Ishikawa (cell line): Measurements from ENCODE around the gene TMEM80.

Experiments used
- CEBPB ChIP-seq: IDR thresholded peaks from 2 replicates; pipeline ENCODE4 v1.6.1; 2012
- CREB1 ChIP-seq: IDR thresholded peaks from 2 replicates; pipeline ENCODE4 v1.6.1; 2012; ENCODE audit warnings: low read depth
- EGR1 ChIP-seq: IDR thresholded peaks from 2 replicates; pipeline ENCODE4 v1.6.1; 2012
- EP300 ChIP-seq: IDR thresholded peaks from 2 replicates; pipeline ENCODE4 v1.6.1; 2012; ENCODE audit warnings: borderline replicate concordance
- FOXM1 ChIP-seq: IDR thresholded peaks from 2 replicates; pipeline ENCODE4 v1.6.1; 2012; ENCODE audit warnings: low read depth, borderline replicate concordance
- NFIC ChIP-seq: IDR thresholded peaks from 2 replicates; pipeline ENCODE4 v1.6.1; 2012
- RAD21 ChIP-seq: IDR thresholded peaks from 2 replicates; pipeline ENCODE4 v1.6.1; 2012; ENCODE audit warnings: low read depth
- TAF1 ChIP-seq: IDR thresholded peaks from 2 replicates; pipeline ENCODE4 v1.6.1; 2012; ENCODE audit warnings: low read depth, mild to moderate bottlenecking
- TCF12 ChIP-seq: IDR thresholded peaks from 2 replicates; pipeline ENCODE4 v1.6.1; 2012; ENCODE audit warnings: low read depth
- TEAD4 ChIP-seq: IDR thresholded peaks from 2 replicates; pipeline ENCODE4 v1.6.1; 2012
- YY1 ChIP-seq: IDR thresholded peaks from 2 replicates; pipeline ENCODE4 v1.6.1; 2012; ENCODE audit warnings: low read depth
- ZBTB7A ChIP-seq: IDR thresholded peaks from 2 replicates; pipeline ENCODE4 v1.6.1; 2012; ENCODE audit warnings: low read depth
- TF ChIP-seq, protein P1 (sequence below): IDR thresholded peaks from 2 replicates; pipeline ENCODE4 v1.6.1; 2012
- TF ChIP-seq, protein P2 (sequence below): IDR thresholded peaks from 2 replicates; pipeline ENCODE4 v1.6.1; 2012
- TF ChIP-seq, protein P3 (sequence below): IDR thresholded peaks from 2 replicates; pipeline ENCODE4 v1.6.1; 2012; ENCODE audit warnings: low read depth, mild to moderate bottlenecking

Gene TMEM80

DNA sequence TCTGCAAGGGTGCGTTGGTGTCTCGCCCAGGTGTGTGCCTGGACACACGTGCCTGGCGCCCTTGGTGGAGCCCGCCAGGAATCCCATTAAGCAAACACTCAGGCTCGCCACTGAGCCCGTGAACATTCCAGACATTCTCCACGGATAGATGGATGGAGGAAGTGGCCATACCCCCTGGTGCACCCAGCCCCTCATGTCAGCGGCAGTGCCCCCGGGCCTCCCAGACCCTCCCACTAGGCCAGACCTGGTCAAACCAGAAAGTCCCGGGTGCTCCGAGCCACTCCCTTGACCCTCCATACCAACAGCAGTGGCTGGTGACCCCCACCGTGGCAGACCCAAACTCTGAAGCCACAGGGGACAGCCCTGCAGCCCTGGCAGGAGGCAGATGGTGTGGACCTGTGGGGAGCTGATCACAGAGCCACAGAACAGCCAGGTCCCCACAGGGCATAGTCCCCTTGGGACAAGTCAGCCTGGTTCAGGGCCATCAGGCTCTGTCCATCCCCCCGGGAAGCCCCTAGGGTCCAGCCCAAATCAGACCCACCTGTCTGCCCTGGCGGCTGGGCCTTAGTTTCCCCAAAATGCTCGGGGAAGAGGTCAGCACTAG, 12.3 kb downstream of the TMEM80 start:
- TF ChIP-seq TCF12: peak; percentile 95
- peak; percentile 82 for TF ChIP-seq FOXM1
- TF ChIP-seq, protein P1, sequence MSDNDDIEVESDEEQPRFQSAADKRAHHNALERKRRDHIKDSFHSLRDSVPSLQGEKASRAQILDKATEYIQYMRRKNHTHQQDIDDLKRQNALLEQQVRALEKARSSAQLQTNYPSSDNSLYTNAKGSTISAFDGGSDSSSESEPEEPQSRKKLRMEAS: peak; percentile 96
- TF ChIP-seq TEAD4: peak; percentile 100
- peak; percentile 79 for TF ChIP-seq NFIC
- no peak for TF ChIP-seq CREB1
- TF ChIP-seq EP300: peak; percentile 95
- peak; percentile 95 for TF ChIP-seq ZBTB7A
- TF ChIP-seq YY1: 0 out of 2 replicates have a peak, but pooled peaks have one; percentile 53
- TF ChIP-seq, protein P2, sequence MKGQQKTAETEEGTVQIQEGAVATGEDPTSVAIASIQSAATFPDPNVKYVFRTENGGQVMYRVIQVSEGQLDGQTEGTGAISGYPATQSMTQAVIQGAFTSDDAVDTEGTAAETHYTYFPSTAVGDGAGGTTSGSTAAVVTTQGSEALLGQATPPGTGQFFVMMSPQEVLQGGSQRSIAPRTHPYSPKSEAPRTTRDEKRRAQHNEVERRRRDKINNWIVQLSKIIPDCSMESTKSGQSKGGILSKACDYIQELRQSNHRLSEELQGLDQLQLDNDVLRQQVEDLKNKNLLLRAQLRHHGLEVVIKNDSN: peak; percentile 62; the same call in 1 of the 2 replicates
- TF ChIP-seq TAF1: peak; percentile 59
- TF ChIP-seq RAD21: peak; percentile 14; the same call in 1 of the 2 replicates
- peak; percentile 69; the same call in 1 of the 2 replicates for TF ChIP-seq EGR1
- peak; percentile 63 for TF ChIP-seq CEBPB
- TF ChIP-seq, protein P3, sequence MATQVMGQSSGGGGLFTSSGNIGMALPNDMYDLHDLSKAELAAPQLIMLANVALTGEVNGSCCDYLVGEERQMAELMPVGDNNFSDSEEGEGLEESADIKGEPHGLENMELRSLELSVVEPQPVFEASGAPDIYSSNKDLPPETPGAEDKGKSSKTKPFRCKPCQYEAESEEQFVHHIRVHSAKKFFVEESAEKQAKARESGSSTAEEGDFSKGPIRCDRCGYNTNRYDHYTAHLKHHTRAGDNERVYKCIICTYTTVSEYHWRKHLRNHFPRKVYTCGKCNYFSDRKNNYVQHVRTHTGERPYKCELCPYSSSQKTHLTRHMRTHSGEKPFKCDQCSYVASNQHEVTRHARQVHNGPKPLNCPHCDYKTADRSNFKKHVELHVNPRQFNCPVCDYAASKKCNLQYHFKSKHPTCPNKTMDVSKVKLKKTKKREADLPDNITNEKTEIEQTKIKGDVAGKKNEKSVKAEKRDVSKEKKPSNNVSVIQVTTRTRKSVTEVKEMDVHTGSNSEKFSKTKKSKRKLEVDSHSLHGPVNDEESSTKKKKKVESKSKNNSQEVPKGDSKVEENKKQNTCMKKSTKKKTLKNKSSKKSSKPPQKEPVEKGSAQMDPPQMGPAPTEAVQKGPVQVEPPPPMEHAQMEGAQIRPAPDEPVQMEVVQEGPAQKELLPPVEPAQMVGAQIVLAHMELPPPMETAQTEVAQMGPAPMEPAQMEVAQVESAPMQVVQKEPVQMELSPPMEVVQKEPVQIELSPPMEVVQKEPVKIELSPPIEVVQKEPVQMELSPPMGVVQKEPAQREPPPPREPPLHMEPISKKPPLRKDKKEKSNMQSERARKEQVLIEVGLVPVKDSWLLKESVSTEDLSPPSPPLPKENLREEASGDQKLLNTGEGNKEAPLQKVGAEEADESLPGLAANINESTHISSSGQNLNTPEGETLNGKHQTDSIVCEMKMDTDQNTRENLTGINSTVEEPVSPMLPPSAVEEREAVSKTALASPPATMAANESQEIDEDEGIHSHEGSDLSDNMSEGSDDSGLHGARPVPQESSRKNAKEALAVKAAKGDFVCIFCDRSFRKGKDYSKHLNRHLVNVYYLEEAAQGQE: no peak

DNA sequence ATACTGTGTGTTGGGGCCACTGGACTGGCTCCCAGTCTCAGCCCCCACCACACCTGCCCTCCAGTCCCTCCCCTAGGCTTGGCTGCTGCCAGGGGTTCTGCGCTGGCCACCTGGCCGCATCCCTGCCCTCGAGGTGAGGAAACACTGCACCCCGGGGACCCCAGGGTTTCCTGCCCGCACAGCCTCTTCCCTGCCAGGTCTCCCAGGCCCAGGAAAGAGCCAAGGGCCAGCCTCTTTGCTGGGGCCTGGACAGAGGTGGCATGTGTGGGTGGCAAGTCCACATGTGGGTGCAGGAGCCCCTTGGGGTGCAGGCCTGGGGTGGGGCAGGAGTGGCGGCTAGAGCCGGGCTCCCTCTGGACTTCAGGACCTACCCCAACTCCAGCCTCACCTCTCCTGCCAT, 12.9 kb downstream of the TMEM80 start:
- no peak for TF ChIP-seq TAF1
- TF ChIP-seq, protein P1: no peak
- TF ChIP-seq CREB1: no peak
- no peak for TF ChIP-seq ZBTB7A
- TF ChIP-seq FOXM1: no peak
- TF ChIP-seq RAD21: no peak
- TF ChIP-seq NFIC: no peak
- TF ChIP-seq, protein P3: no peak

DNA sequence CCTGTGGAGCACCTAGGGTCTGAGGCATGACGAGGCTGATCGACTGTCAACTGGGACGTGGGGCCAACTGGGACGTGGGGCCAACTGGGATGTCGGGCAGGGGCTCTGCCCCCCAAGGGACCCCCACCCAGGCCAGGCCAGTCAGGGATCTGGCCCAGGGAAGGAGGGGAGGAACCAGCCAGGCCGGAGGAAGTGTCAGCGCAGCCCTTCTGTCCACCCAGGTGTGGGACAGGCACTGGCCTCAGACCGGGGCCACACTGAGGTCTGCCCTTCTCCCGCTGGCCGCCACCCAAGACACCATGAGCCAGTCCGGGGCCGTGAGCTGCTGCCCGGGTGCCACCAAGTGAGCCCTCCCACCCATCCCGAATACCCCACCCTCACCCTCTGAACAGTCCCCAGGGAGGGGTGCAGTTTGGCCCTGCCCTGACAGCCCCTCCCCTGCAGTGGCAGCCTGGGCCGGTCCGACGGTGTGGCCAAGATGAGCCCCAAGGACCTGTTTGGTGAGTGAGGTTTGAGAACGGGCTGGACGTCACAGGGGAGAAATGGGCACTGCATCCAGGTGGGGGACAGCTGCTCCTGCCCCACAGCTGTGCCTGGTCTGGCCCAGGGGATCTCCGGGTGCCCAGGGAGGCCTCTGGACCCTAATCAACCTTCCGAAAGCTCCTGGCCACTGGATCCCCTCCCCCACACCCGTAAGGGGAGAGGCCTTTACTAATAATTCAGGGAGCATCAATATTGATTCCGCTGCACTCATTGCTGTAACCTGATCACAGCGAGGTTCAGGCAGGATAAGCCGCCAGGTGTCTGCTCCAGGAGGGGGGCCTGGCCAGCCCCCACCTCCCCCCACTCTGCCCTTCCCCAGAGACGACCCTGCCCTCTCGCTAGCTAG, 13.7 kb downstream of the TMEM80 start:
- TF ChIP-seq, protein P1: no peak
- TF ChIP-seq YY1: no peak

DNA sequence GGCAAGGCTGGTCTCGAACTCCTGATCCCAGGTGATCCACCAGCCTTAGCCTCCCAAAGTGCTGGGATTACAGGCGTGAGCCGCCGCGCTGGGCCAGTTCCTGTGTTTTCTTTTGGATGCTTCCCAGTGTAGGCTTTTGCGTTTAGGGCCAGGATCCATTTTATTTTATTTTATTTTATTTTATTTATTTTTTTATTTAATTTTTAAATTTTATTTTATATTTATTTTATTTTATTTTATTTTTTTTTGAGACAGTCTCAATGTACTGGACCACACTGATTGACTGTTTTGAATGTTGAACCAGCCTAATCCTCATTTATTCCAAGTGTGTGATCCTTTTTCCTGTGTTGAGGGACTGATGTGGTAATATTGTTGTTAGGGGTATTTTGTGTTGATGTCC, 18.8 kb downstream of the TMEM80 start:
- no peak for TF ChIP-seq TCF12
- TF ChIP-seq, protein P3: no peak
- TF ChIP-seq RAD21: no peak
- no peak for TF ChIP-seq CREB1
- TF ChIP-seq NFIC: no peak
- no peak for TF ChIP-seq EGR1
- TF ChIP-seq FOXM1: no peak
- TF ChIP-seq YY1: no peak
- no peak for TF ChIP-seq EP300
- TF ChIP-seq, protein P2: no peak
- no peak for TF ChIP-seq ZBTB7A
- TF ChIP-seq CEBPB: no peak
- no peak for TF ChIP-seq TEAD4
- TF ChIP-seq TAF1: no peak
- TF ChIP-seq, protein P1: no peak
